ENCODE results near the gene GAS2L1.
"Not testable (repeated sequence)": the region's sequence is repeated elsewhere in the genome, so short reads cannot be mapped to it uniquely, and the experiment has no call there.

Gene GAS2L1

GRCh38 chr22:29342177-29342576, 35.7 kb downstream of the GAS2L1 start:
- DNase-seq (ENCODE audit: low read depth): no peak

GRCh38 chr22:29342577-29343312, 36.3 kb downstream of the GAS2L1 start:
- DNase-seq (ENCODE audit: low read depth): no peak

- no peak for DNase-seq (ENCODE audit: low read depth)
These were observed 36.9 kb downstream of the GAS2L1 start for GRCh38 chr22:29343313-29343805.

- no peak for DNase-seq (ENCODE audit: low read depth)
These were observed 37.7 kb downstream of the GAS2L1 start for GRCh38 chr22:29344137-29344536.

GRCh38 chr22:29344889-29345288, 38.4 kb downstream of the GAS2L1 start:
- not testable (repeated sequence) for DNase-seq (ENCODE audit: low read depth)

- no peak for DNase-seq (ENCODE audit: low read depth)
These were observed 39.5 kb downstream of the GAS2L1 start for GRCh38 chr22:29345932-29346331.

GRCh38 chr22:29346659-29347058, 40.2 kb downstream of the GAS2L1 start:
- no peak for DNase-seq (ENCODE audit: low read depth)

- no peak for DNase-seq (ENCODE audit: low read depth)
These were observed 41.6 kb downstream of the GAS2L1 start for GRCh38 chr22:29348041-29348440.

GRCh38 chr22:29348956-29349355, 42.5 kb downstream of the GAS2L1 start:
- no peak for DNase-seq (ENCODE audit: low read depth)

- DNase-seq (ENCODE audit: low read depth): no peak
These were observed 44.6 kb downstream of the GAS2L1 start for GRCh38 chr22:29351042-29351441.

- DNase-seq (ENCODE audit: low read depth): no peak
These were observed 45.4 kb downstream of the GAS2L1 start for GRCh38 chr22:29351891-29352290.

GRCh38 chr22:29352778-29353177, 46.3 kb downstream of the GAS2L1 start:
- DNase-seq (ENCODE audit: low read depth): no peak

- no peak for DNase-seq (ENCODE audit: low read depth)
These were observed 46.8 kb downstream of the GAS2L1 start for GRCh38 chr22:29353286-29353685.

- DNase-seq (ENCODE audit: low read depth): no peak
These were observed 47.4 kb downstream of the GAS2L1 start for GRCh38 chr22:29353860-29354259.

GRCh38 chr22:29357193-29357890, 50.9 kb downstream of the GAS2L1 start:
- DNase-seq (ENCODE audit: low read depth): not testable (repeated sequence)

GRCh38 chr22:29359469-29359868, 53.0 kb downstream of the GAS2L1 start:
- no peak for DNase-seq (ENCODE audit: low read depth)

Measured in CMK (cell line).